Measurements from ENCODE around the gene IFNB1. TPM values are rescaled to one million over a fixed set of nuclear protein-coding genes. Genes with fewer than 3 reads are reported as not detected.

The IFNB1 gene
- polyA plus RNA-seq, 1 of the 3 experiments (the other 2 are of a cell fraction): not detected

- ChIA-PET CTCF (interaction anchor here (0.7 to 1.8 kb wide), 2 partner anchors 11 to 497 kb away, joined by 3 to 12 read pairs; no protein-coding TSS in a partner anchor), POLR2A (no interaction called here)
- Histone ChIP-seq H3K4me1 (ENCODE audit: control insufficient read depth in 1 of 2, insufficient read depth in 2 of 2, low read depth in 1 of 2, low read length in 1 of 2) (no peaks in the 10 kb centered on the region), H3K9me2 (0 out of 2 replicates have a peak, but pooled peaks cover 4% of the 10 kb centered on the region), H4K20me1 (ENCODE audit: insufficient read depth) (no peaks in the 10 kb centered on the region), H3K36me3 (replicated peaks in 1 of 2; ENCODE audit: control insufficient read depth in 1 of 2, insufficient read depth in 2 of 2, low read length in 1 of 2) (no peaks in the 10 kb centered on the region), H3K4me3 (ENCODE audit: low read depth in 2 of 2, low read length in 1 of 2) (no peak overlapping the region), H3K27ac (ENCODE audit: low read depth in 2 of 2, low read length in 1 of 2) (no peak overlapping the region), H3F3A (replicated peaks; ENCODE audit: insufficient read depth) (no peaks in the 10 kb centered on the region), H2AFZ (ENCODE audit: low read depth) (no peak overlapping the region), H3K9me3 (no peaks in the 10 kb centered on the region), H3K79me2 (ENCODE audit: insufficient read depth) (no peaks in the 10 kb centered on the region), H3K27me3 (ENCODE audit: insufficient read depth) (no peaks in the 10 kb centered on the region), H3K4me2 (no peak overlapping the region), H3K9ac (no peak overlapping the region)
- WGBS (ENCODE audit: low lambda C conversion rate): 30% methylated on average over 3 of the region's 4 CpGs
- no peak for TF ChIP-seq FOXJ3 (CRISPR knock-in tag; IDR thresholded peaks at IDR 0.05)
- TF ChIP-seq CHD2 (IDR thresholded peaks at IDR 0.05; ENCODE audit: low read length, partially characterized antibody): no peak
- no peak for TF ChIP-seq NRF1 (IDR thresholded peaks at IDR 0.05; ENCODE audit: low read depth, low read length)
- TF ChIP-seq SMC3 (IDR thresholded peaks at IDR 0.05; ENCODE audit: low read depth, low read length): no peak
- TF ChIP-seq FOSL2 (IDR thresholded peaks at IDR 0.05; ENCODE audit: borderline replicate concordance, low read depth): no peak
- no peak for TF ChIP-seq TEAD4 (IDR thresholded peaks at IDR 0.05; ENCODE audit: borderline replicate concordance, insufficient read depth)
- TF ChIP-seq MAX (IDR thresholded peaks at IDR 0.05; ENCODE audit: low read depth): no peak
- no peak for TF ChIP-seq CTCF (IDR thresholded peaks at IDR 0.05)
- no peak for TF ChIP-seq RAD21 (IDR thresholded peaks at IDR 0.05; ENCODE audit: low read length)
- no peak for TF ChIP-seq ELF1 (IDR thresholded peaks at IDR 0.05)
- no peak for TF ChIP-seq PBX3 (IDR thresholded peaks at IDR 0.05)
- TF ChIP-seq ZBTB33 (IDR thresholded peaks at IDR 0.05; ENCODE audit: borderline replicate concordance, low read depth): no peak
- no peak for DNase-seq
Observed at GRCh38 chr9:21121595-21122251, 44.0 kb upstream of the IFNB1 start.
